H1 (cell line): ENCODE results near the gene ZNF23. TPM values are rescaled to one million over a fixed set of nuclear protein-coding genes. Genes with fewer than 3 reads are reported as not detected.

ENCODE experiments used
- CTCF ChIA-PET: fragments of 300-600 bp; sonication (Branson Sonifier 250); formaldehyde crosslinking; loops from one replicate; lab custom pipeline; 2021; ENCODE audit not compliant: partially characterized antibody; lab: Charles Lee
- POLR2A ChIA-PET: fragments of 300-600 bp; sonication (Branson Sonifier 250); formaldehyde crosslinking; loops from one replicate; lab custom pipeline; 2021; ENCODE audit warnings: inconsistent platforms; ENCODE audit not compliant: partially characterized antibody; lab: Charles Lee
- DNase-seq, 2 experiments: peaks; one replicate each; pipeline versions ENCODE4 v3.0.0 to v3.0.0-alpha.2; 2010 to 2022; ENCODE audit warnings: low spot score in 2 of 2, low read depth in 1 of 2, mixed read lengths in 1 of 2
- FAIRE-seq: peaks from 2 replicates; lab custom pipeline; 2011; peaks lifted over from hg19 to GRCh38; lab: Jason Lieb, UNC
- H2AFZ ChIP-seq: 2 replicates; pipeline ENCODE4 v1.8.1; 2012; ENCODE audit warnings: low read length, inconsistent platforms
- H2AK5ac ChIP-seq: 2 replicates; pipeline ENCODE4 v1.6.1; 2013; ENCODE audit warnings: low read depth, low read length
- H2BK120ac ChIP-seq: replicated peaks from 2 replicates; pipeline ENCODE3; 2013; ENCODE audit warnings: low read depth, low read length, inconsistent platforms
- H2BK12ac ChIP-seq: 2 replicates; pipeline ENCODE4 v1.6.1; 2013; ENCODE audit warnings: low read depth, low read length
- H2BK15ac ChIP-seq: 2 replicates; pipeline ENCODE4 v1.6.1; 2013; ENCODE audit warnings: low read length
- H2BK20ac ChIP-seq: 2 replicates; pipeline ENCODE4 v1.6.1; 2013; ENCODE audit warnings: low read length
- H2BK5ac ChIP-seq: 2 replicates; pipeline ENCODE4 v1.6.1; 2013; ENCODE audit warnings: low read depth, low read length
- H3K14ac ChIP-seq: 2 replicates; pipeline ENCODE4 v1.6.1; 2013; ENCODE audit warnings: inconsistent platforms; ENCODE audit not compliant: insufficient read length
- H3K18ac ChIP-seq: 2 replicates; pipeline ENCODE4 v1.6.1; 2013; ENCODE audit warnings: low read length; ENCODE audit errors: extremely low read depth
- H3K23ac ChIP-seq: 2 replicates; pipeline ENCODE4 v1.6.1; 2013; ENCODE audit warnings: inconsistent platforms; ENCODE audit not compliant: insufficient read length
- H3K23me2 ChIP-seq: 2 replicates; pipeline ENCODE4 v1.6.1; 2013; ENCODE audit warnings: low read depth, low read length
- H3K27ac ChIP-seq: 2 replicates; pipeline ENCODE4 v1.6.1; 2011; ENCODE audit warnings: low read depth, low read length, inconsistent platforms
- H3K27me3 ChIP-seq, 4 experiments: replicated peaks in 1 of 4; 1 replicate in 1 of 4; 2 replicates in 3 of 4; pipeline versions ENCODE4 v1.6.1 to v1.8.1; 2011 to 2013; ENCODE audit warnings: low read length in 3 of 4, mild to moderate bottlenecking in 3 of 4, inconsistent platforms in 2 of 4, mixed read lengths in 2 of 4, moderate library complexity in 1 of 4; ENCODE audit not compliant: control insufficient read depth in 3 of 4, insufficient read depth in 3 of 4; ENCODE audit errors: extremely low read depth in 1 of 4
- H3K36me3 ChIP-seq, 4 experiments: 2 replicates each; pipeline versions ENCODE4 v1.6.1 to v1.8.1; 2011 to 2013; ENCODE audit warnings: mild to moderate bottlenecking in 4 of 4, low read length in 3 of 4, moderate library complexity in 2 of 4, control low read depth in 1 of 4, inconsistent platforms in 1 of 4; ENCODE audit not compliant: insufficient read depth in 4 of 4, control insufficient read depth in 2 of 4
- H3K4ac ChIP-seq: replicated peaks from 2 replicates; pipeline ENCODE3; 2013; ENCODE audit warnings: low read length, low read depth, mixed read lengths, inconsistent platforms; ENCODE audit not compliant: insufficient read length
- H3K4me1 ChIP-seq, 4 experiments: replicated peaks in 1 of 4; 1 replicate in 1 of 4; 2 replicates in 3 of 4; pipeline versions ENCODE4 v1.6.1 to v1.8.1; 2011 to 2013; ENCODE audit warnings: low read length in 3 of 4, inconsistent platforms in 2 of 4, mixed read lengths in 1 of 4; ENCODE audit not compliant: insufficient read depth in 4 of 4, control insufficient read depth in 3 of 4
- H3K4me2 ChIP-seq, 2 experiments: 2 replicates each; pipeline versions ENCODE4 v1.6.1 to v1.8.1; 2011 to 2013; ENCODE audit warnings: low read depth in 2 of 2, low read length in 2 of 2, control low read depth in 1 of 2, inconsistent platforms in 1 of 2, mild to moderate bottlenecking in 1 of 2; ENCODE audit not compliant: insufficient read depth in 1 of 2
- H3K4me3 ChIP-seq, 4 experiments: fragments of 200-600, 300-600 bp in 1 of 4; sonication (generic), shearing (Covaris generic), sonication (Bioruptor Twin) in 1 of 4; 2 replicates each; pipeline versions ENCODE4 v1.5.1 to v1.8.1; 2011 to 2016; ENCODE audit warnings: low read length in 4 of 4, low read depth in 3 of 4, control low read depth in 2 of 4, inconsistent platforms in 2 of 4, mild to moderate bottlenecking in 2 of 4, mixed read lengths in 1 of 4, moderate library complexity in 1 of 4; ENCODE audit not compliant: insufficient read depth in 2 of 4; ENCODE audit errors: extremely low read depth in 1 of 4
- H3K56ac ChIP-seq: replicated peaks from 2 replicates; pipeline ENCODE3; 2013; ENCODE audit warnings: low read depth, mild to moderate bottlenecking, mixed read lengths, low read length, inconsistent platforms; ENCODE audit not compliant: insufficient read length
- H3K79me1 ChIP-seq: 2 replicates; pipeline ENCODE4 v1.6.1; 2013; ENCODE audit warnings: low read depth, low read length, control low read depth
- H3K79me2 ChIP-seq, 2 experiments: 2 replicates each; pipeline versions ENCODE4 v1.6.1 to v1.8.1; 2012 to 2013; ENCODE audit warnings: low read length in 2 of 2, mild to moderate bottlenecking in 2 of 2, inconsistent platforms in 1 of 2; ENCODE audit not compliant: insufficient read depth in 2 of 2, control insufficient read depth in 1 of 2
- H3K9ac ChIP-seq, 4 experiments: replicated peaks in 1 of 4; 1 replicate in 1 of 4; 2 replicates in 3 of 4; pipeline versions ENCODE4 v1.6.1 to v1.8.1; 2011 to 2013; ENCODE audit warnings: low read depth in 3 of 4, low read length in 3 of 4, control low read depth in 2 of 4, mild to moderate bottlenecking in 2 of 4, moderate library complexity in 2 of 4, inconsistent platforms in 1 of 4; ENCODE audit errors: extremely low read depth in 1 of 4
- H3K9me3 ChIP-seq, 2 experiments: 2 replicates each; pipeline versions ENCODE4 v1.6.1 to v1.8.1; 2012 to 2013; ENCODE audit warnings: mild to moderate bottlenecking in 2 of 2, moderate library complexity in 2 of 2, control low read depth in 1 of 2, inconsistent platforms in 1 of 2, low read depth in 1 of 2, low read length in 1 of 2, mixed read lengths in 1 of 2; ENCODE audit not compliant: insufficient read depth in 2 of 2
- H4K20me1 ChIP-seq, 2 experiments: replicated peaks in 1 of 2; 2 replicates each; pipeline versions ENCODE3 to v1.8.1; 2011 to 2013; ENCODE audit warnings: inconsistent platforms in 2 of 2, low read length in 2 of 2, mild to moderate bottlenecking in 1 of 2; ENCODE audit not compliant: insufficient read depth in 2 of 2, control insufficient read depth in 1 of 2
- H4K5ac ChIP-seq: 2 replicates; pipeline ENCODE4 v1.6.1; 2013; ENCODE audit warnings: low read length, low read depth, mixed read lengths, inconsistent platforms; ENCODE audit not compliant: insufficient read length
- H4K8ac ChIP-seq: 2 replicates; pipeline ENCODE4 v1.8.0; 2013; ENCODE audit warnings: mild to moderate bottlenecking, moderate library complexity, low read length, inconsistent platforms; ENCODE audit not compliant: insufficient read depth; ENCODE audit errors: extremely low read depth
- H4K91ac ChIP-seq: replicated peaks from 2 replicates; pipeline ENCODE3; 2013; ENCODE audit warnings: low read length, mixed read lengths, inconsistent platforms; ENCODE audit not compliant: insufficient read length
- ASH2L ChIP-seq: fragments of 200-600, 300-600 bp; sonication (generic); IDR thresholded peaks from one replicate; pipeline ENCODE4 v1.7.1; 2017; ENCODE audit warnings: low read length
- CREB1 ChIP-seq: IDR thresholded peaks from 2 replicates; pipeline ENCODE4 v1.6.1; 2012; ENCODE audit warnings: inconsistent platforms
- GTF2F1 ChIP-seq: IDR thresholded peaks from 2 replicates; pipeline ENCODE4 v1.6.1; 2012; ENCODE audit warnings: low read depth, low read length, improper control_type of control experiment, borderline replicate concordance
- KDM4A ChIP-seq: IDR thresholded peaks from one replicate; pipeline ENCODE4 v1.7.1; 2012; ENCODE audit warnings: low read depth, mild to moderate bottlenecking, moderate library complexity, low read length, inconsistent platforms; ENCODE audit not compliant: severe bottlenecking
- PHF8 ChIP-seq: fragments of 200-600 bp; sonication (generic); conservative IDR thresholded peaks from 2 replicates; pipeline ENCODE4 v1.7.1; 2012; ENCODE audit warnings: low read depth, mild to moderate bottlenecking, inconsistent platforms, low read length, moderate library complexity
- POLR2AphosphoS5 ChIP-seq: IDR thresholded peaks from 2 replicates; pipeline ENCODE4 v1.6.1; 2011; ENCODE audit warnings: low read depth, low read length
- SP2 ChIP-seq: IDR thresholded peaks from 2 replicates; pipeline ENCODE4 v1.6.1; 2012; ENCODE audit warnings: mild to moderate bottlenecking, low read length, inconsistent platforms
- WGBS, 2 experiments: shearing (Covaris generic) in 1 of 2; methylation state at CpG; one replicate each; pipeline versions ENCODE4 v1.1.6 to v1.1.7; 2013 to 2015; ENCODE audit warnings: low lambda C conversion rate in 2 of 2, mixed read lengths in 2 of 2, inconsistent platforms in 1 of 2, low coverage in 1 of 2, missing lambda C conversion rate in 1 of 2; ENCODE audit not compliant: insufficient replicate concordance in 2 of 2, insufficient coverage in 1 of 2, insufficient read length in 1 of 2; ENCODE audit errors: extremely low coverage in 1 of 2, missing lambda C conversion rate in 1 of 2; 5-methylcytosine and 5-hydroxymethylcytosine counted together
- polyA plus RNA-seq, 7 experiments: library from polyadenylated mRNA; depleted of rRNA in 3 of 7; stranded (reverse) in 5 of 7; unstranded in 2 of 7; fragments of >200 nt in 5 of 7; fragments of 200-250 nt in 2 of 7; gene quantifications; 1 replicate in 5 of 7; 2 replicates in 1 of 7; 4 replicates in 1 of 7; pipeline versions ENCODE4 v1.2.1 to v1.2.3, GENCODE V29; 2011 to 2013; ENCODE audit warnings: missing spikeins in 2 of 7, mixed read lengths in 2 of 7
- total RNA-seq: library from RNA; stranded (reverse); fragmentation: NEBNext Ultra II Directional; extraction: Animal tissue kit (Norgen Biotek cat#: 25700); gene quantifications from 2 replicates; pipeline ENCODE4 v1.2.1, GENCODE V29; 2021
- TF ChIP-seq, protein P1 (sequence below): IDR thresholded peaks from 2 replicates; pipeline ENCODE4 v1.6.1; 2012; ENCODE audit warnings: inconsistent platforms
- TF ChIP-seq, protein P2 (sequence below): IDR thresholded peaks from 2 replicates; pipeline ENCODE4 v1.6.1; 2012; ENCODE audit warnings: low read length, inconsistent platforms

The ZNF23 gene
- total and polyA plus RNA-seq, 2 of the 8 experiments (the other 6 are each of a cell fraction or from before 2014, with no cell fraction given) = 2.4 to 10.2 TPM

DNA sequence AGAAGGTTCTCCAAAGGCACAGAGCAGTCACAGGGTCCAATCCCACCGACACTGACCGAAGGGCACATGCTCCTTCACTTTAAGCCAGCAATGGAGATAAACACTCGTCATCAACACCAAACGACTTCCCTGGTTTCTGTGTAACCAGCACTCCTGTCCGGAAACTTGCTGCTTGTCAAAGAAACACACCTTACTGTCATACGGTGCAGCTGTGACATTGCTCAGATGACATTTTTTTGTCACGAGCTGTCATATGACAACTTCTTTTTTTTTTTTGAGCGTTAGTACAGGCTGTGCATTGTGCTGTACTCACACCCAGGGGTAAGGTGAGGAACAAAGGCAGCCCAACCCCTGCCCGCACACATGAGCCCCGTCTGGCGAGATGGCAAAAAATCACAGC, 59.4 kb downstream of the ZNF23 start:
- Histone ChIP-seq H3K9ac (no peak overlapping the region), H4K5ac (no peak overlapping the region), H4K8ac (no peak overlapping the region), H2BK12ac (peak overlapping the region; percentile 94; the same call in 1 of the 2 replicates), H4K20me1 (no peaks in the 10 kb centered on the region), H3K79me1 (no peaks in the 10 kb centered on the region), H2BK20ac (no peak overlapping the region), H3K23me2 (no peaks in the 10 kb centered on the region), H2AK5ac (no peak overlapping the region), H3K79me2 (no peaks in the 10 kb centered on the region), H3K4me2 (peak overlapping the region in 1 of 2 experiments; percentile 46; a peak in 1 of 4 replicates), H3K4me1 (peaks cover 0 to 15% (median 6%) of the 10 kb centered on the region in 4 experiments; a peak in 6 of 7 replicates), H2BK5ac (peak overlapping the region; percentile 92; the same call in 1 of the 2 replicates), H3K36me3 (no peaks in the 10 kb centered on the region), H4K91ac (peak overlapping the region; percentile 63), H2BK120ac (no peak overlapping the region), H3K4ac (no peak overlapping the region), H3K27me3 (no peaks in the 10 kb centered on the region), H3K27ac (no peak overlapping the region), H3K56ac (no peak overlapping the region), H3K4me3 (no peak overlapping the region), H3K9me3 (no peaks in the 10 kb centered on the region), H2AFZ (no peak overlapping the region), H3K23ac (no peak overlapping the region), H3K14ac (no peak overlapping the region), H2BK15ac (peak overlapping the region; percentile 66; the same call in 1 of the 2 replicates), H3K18ac (peak overlapping the region; percentile 64)
- ChIA-PET CTCF (interaction anchor here (2.4 kb wide), 1 partner anchor 10 kb away, joined by 17 read pairs; no protein-coding TSS in a partner anchor), POLR2A (interaction anchor here (2.8 kb wide), 1 partner anchor 15 kb away, joined by 11 read pairs; no protein-coding TSS in a partner anchor)
- DNase-seq (no peak), FAIRE-seq (no peak)
- TF ChIP-seq SP2 (no peak), POLR2AphosphoS5 (no peak), CREB1 (no peak), PHF8 (no peak), ASH2L (no peak), GTF2F1 (no peak), KDM4A (no peak)
- TF ChIP-seq, protein P1, sequence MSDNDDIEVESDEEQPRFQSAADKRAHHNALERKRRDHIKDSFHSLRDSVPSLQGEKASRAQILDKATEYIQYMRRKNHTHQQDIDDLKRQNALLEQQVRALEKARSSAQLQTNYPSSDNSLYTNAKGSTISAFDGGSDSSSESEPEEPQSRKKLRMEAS = no peak
- TF ChIP-seq, protein P2, sequence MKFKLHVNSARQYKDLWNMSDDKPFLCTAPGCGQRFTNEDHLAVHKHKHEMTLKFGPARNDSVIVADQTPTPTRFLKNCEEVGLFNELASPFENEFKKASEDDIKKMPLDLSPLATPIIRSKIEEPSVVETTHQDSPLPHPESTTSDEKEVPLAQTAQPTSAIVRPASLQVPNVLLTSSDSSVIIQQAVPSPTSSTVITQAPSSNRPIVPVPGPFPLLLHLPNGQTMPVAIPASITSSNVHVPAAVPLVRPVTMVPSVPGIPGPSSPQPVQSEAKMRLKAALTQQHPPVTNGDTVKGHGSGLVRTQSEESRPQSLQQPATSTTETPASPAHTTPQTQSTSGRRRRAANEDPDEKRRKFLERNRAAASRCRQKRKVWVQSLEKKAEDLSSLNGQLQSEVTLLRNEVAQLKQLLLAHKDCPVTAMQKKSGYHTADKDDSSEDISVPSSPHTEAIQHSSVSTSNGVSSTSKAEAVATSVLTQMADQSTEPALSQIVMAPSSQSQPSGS = no peak
- WGBS, 2 experiments = 88% methylated on average over 11 of the region's 11 CpGs; no CpG with 5 or more reads in 1 of the 2 experiments
